Stimulated activated CD4-positive, alpha-beta T cell treated with anti-CD3 and anti-CD28 coated beads, Interleukin-12 subunit alpha, Interleukin-12 subunit beta, amount 100 ng/mL, for 24 hours (primary cell): ENCODE results near the gene VANGL1.
"Not testable (repeated sequence)": the region's sequence is repeated elsewhere in the genome, so short reads cannot be mapped to it uniquely, and the experiment has no call there.

Experiments used
- DNase-seq, 2 experiments: peaks; one replicate each; pipeline ENCODE4 v3.0.0-alpha.2; 2020; ENCODE audit warnings: low read depth in 2 of 2

Gene VANGL1

GRCh38 chr1:115641762-115642167 lies at the start of gene VANGL1:
Gene VANGL1 (plus strand): TSS chr1:115641970. CDS start chr1:115651414, 9,444 bp downstream.
- DNase-seq: peak in 1 of 2 experiments; percentile 34

GRCh38 chr1:115592264-115592663 lies 49.5 kb upstream of the VANGL1 start:
- no peak for DNase-seq

GRCh38 chr1:115593365-115594259 lies 48.2 kb upstream of the VANGL1 start:
- DNase-seq: no peak

GRCh38 chr1:115594600-115594999 lies 47.2 kb upstream of the VANGL1 start:
- no peak for DNase-seq

- peak; percentile 39 to 71 for DNase-seq
These were observed 46.3 kb upstream of the VANGL1 start for GRCh38 chr1:115595279-115596079.

- DNase-seq: no peak
These were observed 45.5 kb upstream of the VANGL1 start for GRCh38 chr1:115596080-115596780.

- no peak for DNase-seq
These were observed 37.3 kb upstream of the VANGL1 start for GRCh38 chr1:115604508-115604907.

GRCh38 chr1:115606305-115606704 lies 35.5 kb upstream of the VANGL1 start:
- no peak for DNase-seq

GRCh38 chr1:115609021-115609420 lies 32.7 kb upstream of the VANGL1 start:
- no peak for DNase-seq

GRCh38 chr1:115613767-115614166 lies 28.0 kb upstream of the VANGL1 start:
- DNase-seq: no peak

- DNase-seq: no peak
These were observed 21.3 kb upstream of the VANGL1 start for GRCh38 chr1:115620453-115620852.

- DNase-seq: no peak
These were observed 20.8 kb upstream of the VANGL1 start for GRCh38 chr1:115620950-115621349.

- no peak for DNase-seq
These were observed 16.9 kb upstream of the VANGL1 start for GRCh38 chr1:115624859-115625258.

- DNase-seq: no peak
These were observed 11.4 kb upstream of the VANGL1 start for GRCh38 chr1:115630342-115630741.

- no peak for DNase-seq
These were observed 9.3 kb upstream of the VANGL1 start for GRCh38 chr1:115632251-115633026.

GRCh38 chr1:115633606-115634005 lies 8.2 kb upstream of the VANGL1 start:
- DNase-seq: not testable (repeated sequence)

- DNase-seq: not testable (repeated sequence)
These were observed 4.5 kb upstream of the VANGL1 start for GRCh38 chr1:115637247-115637646.

- no peak for DNase-seq
These were observed 1.4 kb upstream of the VANGL1 start for GRCh38 chr1:115640384-115640783.

- peak in 1 of 2 experiments; percentile 11 for DNase-seq
These were observed 650 bp downstream of the VANGL1 start for GRCh38 chr1:115642168-115643072.

GRCh38 chr1:115643225-115643624 lies 1.5 kb downstream of the VANGL1 start:
- DNase-seq: no peak
